Measurements from ENCODE around the gene FAM78A.
"Not testable (repeated sequence)": the region's sequence is repeated elsewhere in the genome, so short reads cannot be mapped to it uniquely, and the experiment has no call there.

Gene FAM78A

DNA sequence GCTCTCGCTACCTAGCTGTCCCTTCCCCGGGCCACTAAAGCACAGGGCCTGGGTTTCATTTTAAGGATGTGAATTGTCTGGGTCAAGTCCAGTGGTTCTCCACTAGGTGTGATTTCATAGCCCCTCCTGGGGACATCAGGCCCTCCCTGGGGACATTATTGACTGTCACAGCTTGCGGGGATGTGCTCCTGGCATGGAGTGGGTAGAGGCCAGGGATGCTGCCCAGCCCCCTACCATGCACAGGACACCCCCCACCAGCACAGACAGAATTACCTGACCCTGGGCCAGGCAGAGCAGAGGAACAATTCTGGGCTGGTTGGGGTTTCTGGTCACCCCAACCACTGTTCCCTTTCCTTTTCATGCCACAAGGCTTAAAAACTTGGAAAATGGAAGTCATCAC is 4.1 kb downstream of the FAM78A start:
- ChIA-PET CTCF (interaction anchor here (1.2 to 1.8 kb wide), 3 partner anchors 17 to 94 kb away, joined by 3 to 6 read pairs (median 3); partner anchors contain the start of gene PLPP7), POLR2A (no interaction called here)
- DNase-seq (ENCODE audit: low read depth, low spot score) = no peak
- TF ChIP-seq, protein P1, sequence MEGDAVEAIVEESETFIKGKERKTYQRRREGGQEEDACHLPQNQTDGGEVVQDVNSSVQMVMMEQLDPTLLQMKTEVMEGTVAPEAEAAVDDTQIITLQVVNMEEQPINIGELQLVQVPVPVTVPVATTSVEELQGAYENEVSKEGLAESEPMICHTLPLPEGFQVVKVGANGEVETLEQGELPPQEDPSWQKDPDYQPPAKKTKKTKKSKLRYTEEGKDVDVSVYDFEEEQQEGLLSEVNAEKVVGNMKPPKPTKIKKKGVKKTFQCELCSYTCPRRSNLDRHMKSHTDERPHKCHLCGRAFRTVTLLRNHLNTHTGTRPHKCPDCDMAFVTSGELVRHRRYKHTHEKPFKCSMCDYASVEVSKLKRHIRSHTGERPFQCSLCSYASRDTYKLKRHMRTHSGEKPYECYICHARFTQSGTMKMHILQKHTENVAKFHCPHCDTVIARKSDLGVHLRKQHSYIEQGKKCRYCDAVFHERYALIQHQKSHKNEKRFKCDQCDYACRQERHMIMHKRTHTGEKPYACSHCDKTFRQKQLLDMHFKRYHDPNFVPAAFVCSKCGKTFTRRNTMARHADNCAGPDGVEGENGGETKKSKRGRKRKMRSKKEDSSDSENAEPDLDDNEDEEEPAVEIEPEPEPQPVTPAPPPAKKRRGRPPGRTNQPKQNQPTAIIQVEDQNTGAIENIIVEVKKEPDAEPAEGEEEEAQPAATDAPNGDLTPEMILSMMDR (IDR thresholded peaks at IDR 0.05; ENCODE audit: insufficient read depth, low read length, missing control alignments) = no peak
- H3K4me3 ChIP-seq (ENCODE audit: low read depth, low read length) = no peak overlapping the region

- CTCF ChIA-PET = interaction anchor here (1.2 to 1.8 kb wide), 3 partner anchors 18 to 94 kb away, joined by 3 to 6 read pairs (median 3); partner anchors contain the start of gene PLPP7
- no peak overlapping the region for H3K4me3 ChIP-seq (ENCODE audit: low read depth, low read length)
- TF ChIP-seq, protein P1 (IDR thresholded peaks at IDR 0.05; ENCODE audit: insufficient read depth, low read length, missing control alignments) = no peak
- POLR2A ChIA-PET = interaction anchor here (0.6 kb wide), 1 partner anchor 146 kb away, joined by 3 read pairs; no protein-coding TSS in a partner anchor
- DNase-seq (ENCODE audit: low read depth, low spot score) = no peak
Observed at GRCh38 chr9:131271506-131271931, 4.8 kb downstream of the FAM78A start.

DNA sequence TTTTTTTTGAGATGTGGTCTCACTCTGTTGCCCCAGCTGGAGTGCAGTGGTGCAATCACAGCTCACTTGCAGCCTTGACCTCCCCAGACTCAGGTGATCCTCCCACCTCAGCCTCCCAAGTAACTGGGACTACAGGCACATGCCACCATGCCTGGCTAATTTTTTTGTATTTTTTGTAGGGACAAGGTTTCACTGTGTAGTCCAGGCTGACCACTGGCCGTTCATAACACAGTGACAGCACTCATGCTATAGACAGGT is 5.4 kb downstream of the FAM78A start:
- CTCF ChIA-PET = interaction anchor here (1.8 kb wide), 1 partner anchor 65 kb away, joined by 6 read pairs; no protein-coding TSS in a partner anchor
- H3K4me3 ChIP-seq (ENCODE audit: low read depth, low read length); DNase-seq (ENCODE audit: low read depth, low spot score); POLR2A ChIA-PET: not testable (repeated sequence)

DNA sequence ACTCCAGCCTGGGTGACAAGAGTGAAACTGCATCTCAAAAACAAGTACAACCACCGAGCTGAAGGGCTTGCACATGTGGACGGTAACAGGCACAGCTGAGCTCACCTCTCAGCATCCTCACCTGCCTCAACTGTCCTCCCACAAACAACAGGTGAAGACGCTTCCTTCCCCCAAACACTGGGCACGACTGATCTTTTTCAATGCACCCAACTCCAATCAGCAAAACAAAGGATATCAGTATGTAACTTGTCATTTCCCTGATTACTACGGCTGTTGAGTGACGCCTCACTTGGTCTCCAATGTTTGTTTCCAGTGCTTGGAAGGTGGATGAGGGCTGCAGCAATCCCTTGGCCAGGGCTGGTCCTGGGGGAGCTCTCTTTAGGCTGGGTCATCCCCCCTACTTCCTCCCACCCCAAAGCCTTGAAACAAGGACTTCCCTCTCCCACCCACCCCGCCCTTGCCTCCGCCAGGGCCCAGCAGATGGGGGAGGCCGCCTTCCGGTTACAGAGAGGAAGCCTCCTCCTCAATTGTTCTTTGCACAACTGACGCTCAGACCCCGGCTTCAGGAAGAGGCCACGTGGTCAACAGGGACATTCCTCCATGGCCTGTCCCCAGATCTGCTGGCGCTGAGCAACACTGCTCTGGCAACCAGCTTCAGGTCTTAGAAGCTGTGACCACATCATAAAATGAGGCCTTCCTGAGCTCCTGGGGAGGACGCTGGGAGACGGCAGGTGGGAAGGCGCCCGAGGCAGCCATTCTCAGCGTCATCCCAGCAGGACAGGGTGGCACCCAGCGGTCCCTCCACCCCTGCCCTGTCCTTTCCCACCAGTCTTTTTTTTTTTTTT is 5.9 kb downstream of the FAM78A start:
- ChIA-PET CTCF (interaction anchor here (1.8 kb wide), 1 partner anchor 66 kb away, joined by 6 read pairs; no protein-coding TSS in a partner anchor), POLR2A (no interaction called here)
- DNase-seq (ENCODE audit: low read depth, low spot score) = no peak
- TF ChIP-seq, protein P1 (IDR thresholded peaks at IDR 0.05; ENCODE audit: insufficient read depth, low read length, missing control alignments) = no peak
- no peak overlapping the region for H3K4me3 ChIP-seq (ENCODE audit: low read depth, low read length)

- CTCF ChIA-PET = no interaction called here
- TF ChIP-seq, protein P1 (IDR thresholded peaks at IDR 0.05; ENCODE audit: insufficient read depth, low read length, missing control alignments) = no peak
- H3K4me3 ChIP-seq (ENCODE audit: low read depth, low read length) = no peak overlapping the region
- POLR2A ChIA-PET = no interaction called here
- DNase-seq (ENCODE audit: low read depth, low spot score) = no peak
Observed at GRCh38 chr9:131266266-131267229, 9.8 kb downstream of the FAM78A start.

DNA sequence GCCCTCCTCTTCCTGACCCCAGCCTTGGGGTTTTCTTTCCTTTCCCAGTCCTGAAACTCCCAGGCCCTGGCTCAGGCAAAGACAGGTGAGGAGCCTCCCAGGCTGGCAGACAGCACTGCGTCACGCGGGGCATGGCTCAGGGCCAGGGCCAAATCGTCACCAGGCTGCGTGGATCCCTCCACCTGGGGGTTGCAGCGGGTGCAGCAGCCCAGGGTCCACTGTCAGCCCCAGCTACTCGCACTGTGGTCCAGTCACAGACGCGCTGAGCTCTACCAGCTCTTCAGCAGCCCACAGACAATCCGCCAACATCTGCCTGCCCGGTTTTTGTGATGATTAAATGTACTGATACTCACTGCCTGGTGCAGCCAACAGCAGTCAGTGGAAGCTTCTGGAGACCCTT is 12.1 kb downstream of the FAM78A start:
- POLR2A ChIA-PET = no interaction called here

More for the DNA sequence above, 12.1 kb downstream of the FAM78A start:
- no peak overlapping the region for H3K4me3 ChIP-seq (ENCODE audit: low read depth, low read length)
- CTCF ChIA-PET = interaction anchor here (1.0 kb wide), 1 partner anchor 10 kb away, joined by 3 read pairs; no protein-coding TSS in a partner anchor
- DNase-seq (ENCODE audit: low read depth, low spot score) = no peak
- TF ChIP-seq, protein P1 (IDR thresholded peaks at IDR 0.05; ENCODE audit: insufficient read depth, low read length, missing control alignments) = no peak

Data from AG04449 (cell line).